ENCODE results near the gene PLA2G6. TPM values are rescaled to one million over a fixed set of nuclear protein-coding genes. Genes with fewer than 3 reads are reported as not detected.

PLA2G6 gene
- total RNA-seq, 1 experiment from 2014 or later: 16.2 TPM

DNA sequence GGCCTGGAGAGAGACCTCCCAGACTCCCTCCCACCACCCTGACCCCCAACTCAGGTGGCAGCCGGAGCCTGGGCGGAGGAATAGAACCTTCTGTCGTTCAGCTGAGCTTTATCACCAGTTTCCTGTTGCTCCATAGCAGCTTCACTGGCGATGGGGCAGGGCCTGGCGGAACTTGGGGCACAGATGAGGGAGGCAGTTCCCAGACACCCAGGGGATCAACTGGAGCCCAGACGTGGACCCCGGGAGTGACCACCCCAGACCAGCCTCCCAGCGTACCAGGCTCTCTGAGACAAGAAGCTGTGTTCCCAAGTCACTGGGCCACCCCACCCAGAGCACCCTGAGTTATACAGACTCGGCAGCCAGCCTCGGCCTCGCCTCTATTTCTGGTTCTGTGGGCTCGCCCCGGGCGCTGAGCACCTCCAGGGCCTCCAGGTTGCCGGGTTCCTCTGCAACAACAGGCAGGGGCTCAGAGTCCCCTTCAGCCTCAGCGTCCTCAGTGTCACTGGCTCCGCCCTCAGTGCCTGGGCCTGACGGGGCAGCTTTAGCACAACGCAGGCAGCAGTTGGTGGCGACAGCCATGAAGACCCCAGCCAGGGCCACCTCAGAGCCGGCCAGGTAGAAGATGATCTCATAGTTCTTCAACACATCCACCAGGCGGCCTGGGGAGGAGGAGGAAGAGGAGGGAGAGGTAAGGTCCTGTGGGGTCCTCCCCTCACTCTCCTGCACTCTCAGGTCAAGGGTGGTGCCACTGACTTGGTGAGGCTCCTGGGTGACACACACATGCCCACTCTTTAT lies 103.4 kb downstream of the PLA2G6 start:
- H3K36me3 ChIP-seq (ENCODE audit: control insufficient read depth, insufficient read depth, low read length): no peaks in the 10 kb centered on the region
- no TSS peak for BruUV-seq (replicated peaks)
- H3K9me3 ChIP-seq (ENCODE audit: control insufficient read depth, insufficient read depth, low read depth, low read length): no peaks in the 10 kb centered on the region
- CTCF ChIA-PET: no interaction called here
- POLR2A ChIA-PET: no interaction called here
- ATAC-seq: no peak
- TF ChIP-seq, protein P1, sequence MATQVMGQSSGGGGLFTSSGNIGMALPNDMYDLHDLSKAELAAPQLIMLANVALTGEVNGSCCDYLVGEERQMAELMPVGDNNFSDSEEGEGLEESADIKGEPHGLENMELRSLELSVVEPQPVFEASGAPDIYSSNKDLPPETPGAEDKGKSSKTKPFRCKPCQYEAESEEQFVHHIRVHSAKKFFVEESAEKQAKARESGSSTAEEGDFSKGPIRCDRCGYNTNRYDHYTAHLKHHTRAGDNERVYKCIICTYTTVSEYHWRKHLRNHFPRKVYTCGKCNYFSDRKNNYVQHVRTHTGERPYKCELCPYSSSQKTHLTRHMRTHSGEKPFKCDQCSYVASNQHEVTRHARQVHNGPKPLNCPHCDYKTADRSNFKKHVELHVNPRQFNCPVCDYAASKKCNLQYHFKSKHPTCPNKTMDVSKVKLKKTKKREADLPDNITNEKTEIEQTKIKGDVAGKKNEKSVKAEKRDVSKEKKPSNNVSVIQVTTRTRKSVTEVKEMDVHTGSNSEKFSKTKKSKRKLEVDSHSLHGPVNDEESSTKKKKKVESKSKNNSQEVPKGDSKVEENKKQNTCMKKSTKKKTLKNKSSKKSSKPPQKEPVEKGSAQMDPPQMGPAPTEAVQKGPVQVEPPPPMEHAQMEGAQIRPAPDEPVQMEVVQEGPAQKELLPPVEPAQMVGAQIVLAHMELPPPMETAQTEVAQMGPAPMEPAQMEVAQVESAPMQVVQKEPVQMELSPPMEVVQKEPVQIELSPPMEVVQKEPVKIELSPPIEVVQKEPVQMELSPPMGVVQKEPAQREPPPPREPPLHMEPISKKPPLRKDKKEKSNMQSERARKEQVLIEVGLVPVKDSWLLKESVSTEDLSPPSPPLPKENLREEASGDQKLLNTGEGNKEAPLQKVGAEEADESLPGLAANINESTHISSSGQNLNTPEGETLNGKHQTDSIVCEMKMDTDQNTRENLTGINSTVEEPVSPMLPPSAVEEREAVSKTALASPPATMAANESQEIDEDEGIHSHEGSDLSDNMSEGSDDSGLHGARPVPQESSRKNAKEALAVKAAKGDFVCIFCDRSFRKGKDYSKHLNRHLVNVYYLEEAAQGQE (IDR thresholded peaks at IDR 0.05; ENCODE audit: insufficient read depth in 1 of 2, low read depth in 2 of 2, low read length in 1 of 2): no peak
- no peak for TF ChIP-seq SIN3A (IDR thresholded peaks at IDR 0.05; ENCODE audit: borderline replicate concordance, insufficient read depth, low read depth, low read length)
- TF ChIP-seq TCF7L2 (IDR thresholded peaks at IDR 0.05; ENCODE audit: low read depth, low read length): no peak
- TF ChIP-seq, protein P2, sequence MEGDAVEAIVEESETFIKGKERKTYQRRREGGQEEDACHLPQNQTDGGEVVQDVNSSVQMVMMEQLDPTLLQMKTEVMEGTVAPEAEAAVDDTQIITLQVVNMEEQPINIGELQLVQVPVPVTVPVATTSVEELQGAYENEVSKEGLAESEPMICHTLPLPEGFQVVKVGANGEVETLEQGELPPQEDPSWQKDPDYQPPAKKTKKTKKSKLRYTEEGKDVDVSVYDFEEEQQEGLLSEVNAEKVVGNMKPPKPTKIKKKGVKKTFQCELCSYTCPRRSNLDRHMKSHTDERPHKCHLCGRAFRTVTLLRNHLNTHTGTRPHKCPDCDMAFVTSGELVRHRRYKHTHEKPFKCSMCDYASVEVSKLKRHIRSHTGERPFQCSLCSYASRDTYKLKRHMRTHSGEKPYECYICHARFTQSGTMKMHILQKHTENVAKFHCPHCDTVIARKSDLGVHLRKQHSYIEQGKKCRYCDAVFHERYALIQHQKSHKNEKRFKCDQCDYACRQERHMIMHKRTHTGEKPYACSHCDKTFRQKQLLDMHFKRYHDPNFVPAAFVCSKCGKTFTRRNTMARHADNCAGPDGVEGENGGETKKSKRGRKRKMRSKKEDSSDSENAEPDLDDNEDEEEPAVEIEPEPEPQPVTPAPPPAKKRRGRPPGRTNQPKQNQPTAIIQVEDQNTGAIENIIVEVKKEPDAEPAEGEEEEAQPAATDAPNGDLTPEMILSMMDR (IDR thresholded peaks at IDR 0.05): no peak
- no peak for TF ChIP-seq POLR2AphosphoS5 (IDR thresholded peaks at IDR 0.05; ENCODE audit: low read depth, low read length)
- H3K27me3 ChIP-seq (ENCODE audit: control insufficient read depth, insufficient read depth, low read length): no peaks in the 10 kb centered on the region
- no peaks in the 10 kb centered on the region for H3K4me1 ChIP-seq (ENCODE audit: control insufficient read depth, insufficient read depth, low read length)
- in situ Hi-C loops (cut with HindIII; ENCODE audit: low pct_unique_long_range_greater_than_20kb, low sequenced_read_pairs) (no loop called here), intact Hi-C loops (cut with micrococcal nuclease; ENCODE audit: unreplicated experiment) (no loop called here)
- no peak overlapping the region for H3K27ac ChIP-seq (ENCODE audit: low read length)
- no peak overlapping the region for H3K4me3 ChIP-seq (ENCODE audit: low read depth in 2 of 2, low read length in 2 of 2)
- no peak for DNase-seq (ENCODE audit: low read depth, low spot score)

- DNase-seq (ENCODE audit: low read depth, low spot score) (no peak), ATAC-seq (no peak)
- POLR2A ChIA-PET: no interaction called here
- Histone ChIP-seq H3K4me1 (ENCODE audit: control insufficient read depth, insufficient read depth, low read length) (no peaks in the 10 kb centered on the region), H3K27ac (ENCODE audit: low read length) (no peak overlapping the region), H3K9me3 (ENCODE audit: control insufficient read depth, insufficient read depth, low read depth, low read length) (no peaks in the 10 kb centered on the region), H3K4me3 (ENCODE audit: low read depth in 2 of 2, low read length in 2 of 2) (no peak overlapping the region), H3K36me3 (ENCODE audit: control insufficient read depth, insufficient read depth, low read length) (no peaks in the 10 kb centered on the region), H3K27me3 (ENCODE audit: control insufficient read depth, insufficient read depth, low read length) (no peaks in the 10 kb centered on the region)
- no TSS peak for BruUV-seq (replicated peaks)
- in situ Hi-C loops (cut with HindIII; ENCODE audit: low pct_unique_long_range_greater_than_20kb, low sequenced_read_pairs): no loop called here
- CTCF ChIA-PET: no interaction called here
- intact Hi-C loops (cut with micrococcal nuclease; ENCODE audit: unreplicated experiment): no loop called here
- TF ChIP-seq POLR2AphosphoS5 (IDR thresholded peaks at IDR 0.05; ENCODE audit: low read depth, low read length): no peak
- TF ChIP-seq, protein P2 (IDR thresholded peaks at IDR 0.05): no peak
- TF ChIP-seq TCF7L2 (IDR thresholded peaks at IDR 0.05; ENCODE audit: low read depth, low read length): no peak
- TF ChIP-seq, protein P1 (IDR thresholded peaks at IDR 0.05; ENCODE audit: insufficient read depth in 1 of 2, low read depth in 2 of 2, low read length in 1 of 2): no peak
These were observed 104.0 kb downstream of the PLA2G6 start for GRCh38 chr22:38077595-38077994.
